CD4-positive, alpha-beta T cell (primary cell): Measurements from ENCODE around the gene KCNC2. TPM values are rescaled to one million over a fixed set of nuclear protein-coding genes. Genes with fewer than 3 reads are reported as not detected.

Experiments
- ATAC-seq: fragments of 200-7000 bp; cut with Tn5 transposase; one replicate; pipeline ENCODE4 v1.10.0; 2022; ENCODE audit warnings: mild to moderate bottlenecking; ENCODE audit not compliant: poor library complexity
- CTCF ChIA-PET: fragments of 350-600 bp; sonication (Branson Sonifier 250); formaldehyde crosslinking; loops from one replicate; lab custom pipeline; 2021; ENCODE audit warnings: antibody characterized with exemption, inconsistent platforms; lab: Charles Lee
- POLR2A ChIA-PET: fragments of 350-600 bp; sonication (Branson Sonifier 250); formaldehyde crosslinking; loops from one replicate; lab custom pipeline; 2021; ENCODE audit warnings: antibody characterized with exemption, inconsistent platforms; lab: Charles Lee
- DNase-seq, 14 experiments: peaks; one replicate each; pipeline ENCODE4 v3.0.0-alpha.2; 2013 to 2020; ENCODE audit warnings: mixed read lengths in 2 of 14
- H3K27ac ChIP-seq, 2 donors: one replicate each; pipeline versions ENCODE4 v1.5.1 to v1.7.0; 2013; ENCODE audit warnings: low read length in 2 of 2, low read depth in 1 of 2, mild to moderate bottlenecking in 1 of 2
- H3K27me3 ChIP-seq, 2 experiments: 1 replicate in 1 of 2; 2 replicates in 1 of 2; pipeline versions ENCODE4 v1.6.1 to v1.7.0; 2013; ENCODE audit warnings: low read length in 2 of 2, control low read depth in 1 of 2, mild to moderate bottlenecking in 1 of 2, moderate library complexity in 1 of 2; ENCODE audit not compliant: insufficient read depth in 2 of 2, control insufficient read depth in 1 of 2
- H3K36me3 ChIP-seq: one replicate; pipeline ENCODE4 v1.6.1; 2013; ENCODE audit warnings: low read length, control low read depth; ENCODE audit not compliant: insufficient read depth
- H3K4me1 ChIP-seq: one replicate; pipeline ENCODE4 v1.6.1; 2013; ENCODE audit warnings: low read length, control low read depth; ENCODE audit not compliant: insufficient read depth
- H3K4me3 ChIP-seq: one replicate; pipeline ENCODE4 v1.5.1; 2013; ENCODE audit warnings: mild to moderate bottlenecking, low read length, moderate library complexity
- H3K9me3 ChIP-seq, 2 experiments: 1 replicate in 1 of 2; 2 replicates in 1 of 2; pipeline versions ENCODE4 v1.6.1 to v1.7.0; 2013; ENCODE audit warnings: low read length in 2 of 2, mild to moderate bottlenecking in 2 of 2, control low read depth in 1 of 2, moderate library complexity in 1 of 2; ENCODE audit not compliant: control insufficient read depth in 1 of 2, insufficient read depth in 1 of 2
- H3K27ac Mint-ChIP-seq: one replicate; pipeline ENCODE4 v1.8.0; 2020; ENCODE audit warnings: mixed read lengths
- H3K27me3 Mint-ChIP-seq: one replicate; pipeline ENCODE4 v1.8.0; 2021; ENCODE audit warnings: mixed read lengths
- H3K36me3 Mint-ChIP-seq: one replicate; pipeline ENCODE4 v1.8.0; 2021; ENCODE audit warnings: low read depth, mixed read lengths
- H3K4me1 Mint-ChIP-seq: one replicate; pipeline ENCODE4 v1.8.0; 2021; ENCODE audit warnings: low read depth, mixed read lengths
- H3K4me3 Mint-ChIP-seq: one replicate; pipeline ENCODE4 v1.8.0; 2020; ENCODE audit warnings: mild to moderate bottlenecking, mixed read lengths
- H3K9me3 Mint-ChIP-seq: one replicate; pipeline ENCODE4 v1.8.0; 2020; ENCODE audit warnings: mixed read lengths
- CTCF ChIP-seq: fragments of 200-600 bp; IDR thresholded peaks from one replicate; pipeline ENCODE4 v1.8.0; 2022; ENCODE audit warnings: antibody characterized with exemption, mild to moderate bottlenecking
- intact Hi-C, 2 experiments: fragments of 100-400 bp; cut with DNase I in 1 of 2; cut with micrococcal nuclease in 1 of 2; formaldehyde crosslinking; loops; one replicate each; pipeline versions ENCODE4 v1.15.1 to v1.9.0; 2023 to 2025; cut with DNase I, micrococcal nuclease
- total RNA-seq, 174 experiments: library from RNA in 2 of 174; stranded (reverse) in 2 of 174; gene quantifications; one replicate each; pipeline ENCODE4 v1.2.3 and lab custom pipeline; 2021 to 2026

KCNC2 gene
- total RNA-seq, 2 experiments from 2014 or later = not detected

GRCh38 chr12:75011120-75011519 lies 198.5 kb downstream of the KCNC2 start:
- Mint-ChIP-seq H3K27ac (no peak overlapping the region), H3K9me3 (peaks cover 5% of the 10 kb centered on the region), H3K36me3 (no peaks in the 10 kb centered on the region), H3K27me3 (peaks cover 4% of the 10 kb centered on the region), H3K4me1 (no peaks in the 10 kb centered on the region), H3K4me3 (no peak overlapping the region)
- Histone ChIP-seq H3K27me3 (no peaks in the 10 kb centered on the region), H3K4me1 (no peaks in the 10 kb centered on the region), H3K4me3 (no peak overlapping the region), H3K9me3 (peaks cover 3 to 9% of the 10 kb centered on the region in 2 experiments), H3K36me3 (no peaks in the 10 kb centered on the region), H3K27ac (no peak overlapping the region)
- DNase-seq (no peak), ATAC-seq (no peak)
- POLR2A ChIA-PET = no interaction called here
- no peak for TF ChIP-seq CTCF
- intact Hi-C loops = no loop called here
- CTCF ChIA-PET = no interaction called here

- DNase-seq = no peak
- H3K36me3 Mint-ChIP-seq = no peaks in the 10 kb centered on the region
- Histone ChIP-seq H3K9me3 (no peaks in the 10 kb centered on the region), H3K4me1 (no peaks in the 10 kb centered on the region), H3K27me3 (no peaks in the 10 kb centered on the region), H3K36me3 (no peaks in the 10 kb centered on the region), H3K4me3 (no peak overlapping the region), H3K27ac (no peak overlapping the region)
- peaks cover 4% of the 10 kb centered on the region for H3K27me3 Mint-ChIP-seq
- intact Hi-C loops = no loop called here
- ChIA-PET POLR2A (no interaction called here), CTCF (no interaction called here)
- ATAC-seq = no peak
- no peak for TF ChIP-seq CTCF
- H3K9me3 Mint-ChIP-seq = peaks cover 4% of the 10 kb centered on the region
- H3K27ac Mint-ChIP-seq = no peak overlapping the region
- H3K4me1 Mint-ChIP-seq = no peaks in the 10 kb centered on the region
- H3K4me3 Mint-ChIP-seq = no peak overlapping the region
Observed at GRCh38 chr12:75007133-75007532, 202.5 kb downstream of the KCNC2 start.

- Histone ChIP-seq H3K9me3 (no peaks in the 10 kb centered on the region), H3K4me1 (no peaks in the 10 kb centered on the region), H3K27me3 (no peaks in the 10 kb centered on the region), H3K27ac (no peak overlapping the region), H3K36me3 (no peaks in the 10 kb centered on the region), H3K4me3 (no peak overlapping the region)
- H3K4me3 Mint-ChIP-seq = peak overlapping the region; percentile 5
- DNase-seq (no peak), ATAC-seq (no peak)
- H3K9me3 Mint-ChIP-seq = peaks cover 2% of the 10 kb centered on the region
- intact Hi-C loops = no loop called here
- H3K27me3 Mint-ChIP-seq = no peaks in the 10 kb centered on the region
- no peak overlapping the region for H3K27ac Mint-ChIP-seq
- POLR2A ChIA-PET = no interaction called here
- H3K4me1 Mint-ChIP-seq = peaks cover 5% of the 10 kb centered on the region
- no peaks in the 10 kb centered on the region for H3K36me3 Mint-ChIP-seq
- no peak for TF ChIP-seq CTCF
- CTCF ChIA-PET = no interaction called here
Observed at GRCh38 chr12:75000120-75000519, 209.5 kb downstream of the KCNC2 start.
